Activated T-cell treated with anti-CD3 and anti-CD28 coated beads, Interleukin-2, amount 50 U/mL, for 4 hours (primary cell): ENCODE data around the gene RNF126. TPM values are rescaled to one million over a fixed set of nuclear protein-coding genes. Genes with fewer than 3 reads are reported as not detected.

Source experiments
- ATAC-seq, 2 donors: fragments of 200-7000 bp; cut with Tn5 transposase; one replicate each; pipeline ENCODE4 v1.10.0; 2021
- DNase-seq: peaks from one replicate; pipeline ENCODE4 v3.0.0-alpha.2; 2020
- H3K27me3 Mint-ChIP-seq: one replicate; pipeline ENCODE4 v1.8.0; 2021; ENCODE audit warnings: low read depth, mixed read lengths
- H3K36me3 Mint-ChIP-seq: one replicate; pipeline ENCODE4 v1.8.0; 2022; ENCODE audit warnings: mixed read lengths; ENCODE audit not compliant: insufficient read depth
- H3K4me1 Mint-ChIP-seq: one replicate; pipeline ENCODE4 v1.8.0; 2021; ENCODE audit warnings: low read depth, mixed read lengths
- H3K4me3 Mint-ChIP-seq: one replicate; pipeline ENCODE4 v1.8.0; 2021; ENCODE audit warnings: mild to moderate bottlenecking, moderate library complexity, mixed read lengths
- H3K9me3 Mint-ChIP-seq: one replicate; pipeline ENCODE4 v1.8.0; 2021; ENCODE audit warnings: mixed read lengths
- total RNA-seq, 3 donors: library from RNA; stranded (reverse); gene quantifications; one replicate each; pipeline ENCODE4 v1.2.1, GENCODE V29; 2021

Gene RNF126
- total RNA-seq, 3 donors from 2014 or later: 144 to 162 (median 147) TPM

GRCh38 chr19:601310-601709 lies 61.7 kb downstream of the RNF126 start:
- Mint-ChIP-seq H3K4me1 (no peaks in the 10 kb centered on the region), H3K27me3 (no peaks in the 10 kb centered on the region), H3K36me3 (no peaks in the 10 kb centered on the region), H3K4me3 (no peak overlapping the region), H3K9me3 (no peaks in the 10 kb centered on the region)
- ATAC-seq (no peak), DNase-seq (no peak)

Other genes starting within 250 kb of the RNF126 start
- under 1 TPM; 0.16 to 0.33 (median 0.26) TPM for gene SHC2, start 202.2 kb downstream of the RNF126 start, total RNA-seq
- gene MADCAM1, start 166.7 kb downstream of the RNF126 start, total RNA-seq: under 1 TPM; 0.18 to 0.26 (median 0.19) TPM
- gene TPGS1, start 155.7 kb downstream of the RNF126 start, total RNA-seq: 10 to 100 TPM; 21.9 to 22.8 (median 22.6) TPM
- 10 to 100 TPM; 42.1 to 48.7 (median 45.7) TPM for gene CDC34, start 131.5 kb downstream of the RNF126 start, total RNA-seq
- gene GZMM, start 119.2 kb downstream of the RNF126 start, total RNA-seq: 10 to 100 TPM; 53.2 to 71.8 (median 65.8) TPM
- 100 to 1,000 TPM; 241 to 277 (median 250) TPM for gene BSG, start 90.6 kb downstream of the RNF126 start, total RNA-seq
- gene HCN2, start 73.3 kb downstream of the RNF126 start, total RNA-seq: under 1 TPM; 0.20 to 0.24 (median 0.22) TPM
- gene POLRMT, start 29.7 kb downstream of the RNF126 start, total RNA-seq: 100 to 1,000 TPM; 110 to 123 (median 119) TPM
- gene FGF22, start 23.3 kb downstream of the RNF126 start, total RNA-seq: not detected
- 1 to 10 TPM; 8.0 to 9.9 (median 8.3) TPM for gene FSTL3, start 13.2 kb upstream of the RNF126 start, total RNA-seq
- under 1 TPM in 2 of 3 donors, not detected in 1; 0.87 to 0.94 TPM for gene PRSS57, start 32.2 kb upstream of the RNF126 start, total RNA-seq
- gene PALM, start 45.7 kb upstream of the RNF126 start, total RNA-seq: under 1 TPM; 0.26 to 0.61 (median 0.27) TPM
- under 1 TPM in 1 of 3 donors, not detected in 2; 0.08 TPM for gene MISP, start 87.9 kb upstream of the RNF126 start, total RNA-seq
- 1,000 to 10,000 TPM; 1,071 to 1,170 (median 1,104) TPM for gene PTBP1, start 134.2 kb upstream of the RNF126 start, total RNA-seq
- under 1 TPM in 1 of 3 donors, not detected in 2; 0.24 TPM for gene PLPPR3, start 158.7 kb upstream of the RNF126 start, total RNA-seq
- not detected for gene AZU1, start 164.6 kb upstream of the RNF126 start, total RNA-seq
- not detected for gene PRTN3, start 177.8 kb upstream of the RNF126 start, total RNA-seq
- not detected for gene ELANE, start 189.1 kb upstream of the RNF126 start, total RNA-seq
- gene CFD, start 196.4 kb upstream of the RNF126 start, total RNA-seq: 1 to 10 TPM in 2 of 3 donors, under 1 TPM in 1; 0.49 to 1.9 (median 1.1) TPM
- 10 to 100 TPM; 70.4 to 73.9 (median 73.6) TPM for gene MED16, start 230.0 kb upstream of the RNF126 start, total RNA-seq
- not detected for gene RNU6-9, start 230.3 kb upstream of the RNF126 start, total RNA-seq